Bronchial epithelial cell (primary cell): Measurements from ENCODE around the gene PIGQ. TPM values are rescaled to one million over a fixed set of nuclear protein-coding genes. Genes with fewer than 3 reads are reported as not detected.

ENCODE experiments used
- DNase-seq: peaks from one replicate; pipeline ENCODE4 v3.0.0-alpha.2; 2010; ENCODE audit warnings: low read depth
- FAIRE-seq: peaks from 2 replicates; lab custom pipeline; 2011; peaks lifted over from hg19 to GRCh38; lab: Jason Lieb, UNC
- H3K27me3 ChIP-seq: 2 replicates; pipeline ENCODE4 v1.5.1; 2011; ENCODE audit warnings: low read length; ENCODE audit not compliant: control insufficient read depth, insufficient read depth
- H3K36me3 ChIP-seq: 2 replicates; pipeline ENCODE4 v1.5.1; 2011; ENCODE audit warnings: low read length; ENCODE audit not compliant: control insufficient read depth, insufficient read depth
- H3K4me3 ChIP-seq: 2 replicates; pipeline ENCODE4 v1.5.1; 2011; ENCODE audit warnings: mild to moderate bottlenecking, low read depth, low read length, control low read depth
- total RNA-seq: library from RNA; depleted of rRNA; stranded (reverse); fragments of >200 nt; gene quantifications from 2 replicates; pipeline ENCODE4 v1.2.1, GENCODE V29; 2014
- TF ChIP-seq, protein P1 (sequence below): IDR thresholded peaks from 2 replicates; pipeline ENCODE4 v1.5.1; 2011; ENCODE audit warnings: mild to moderate bottlenecking, moderate library complexity, low read length, control low read depth, inconsistent platforms; ENCODE audit not compliant: insufficient read depth, severe bottlenecking

The PIGQ gene
- total RNA-seq, 1 donor from 2014 or later, result 17.9 TPM

- DNase-seq, result no peak
These were observed 8.6 kb downstream of the PIGQ start for GRCh38 chr16:578232-578869.

GRCh38 chr16:578870-579405, 9.2 kb downstream of the PIGQ start:
- Histone ChIP-seq H3K36me3 (peaks cover 6% of the 10 kb centered on the region), H3K27me3 (no peaks in the 10 kb centered on the region), H3K4me3 (peak overlapping the region; percentile 14)
- FAIRE-seq (no peak), DNase-seq (peak; percentile 35)
- TF ChIP-seq, protein P1, sequence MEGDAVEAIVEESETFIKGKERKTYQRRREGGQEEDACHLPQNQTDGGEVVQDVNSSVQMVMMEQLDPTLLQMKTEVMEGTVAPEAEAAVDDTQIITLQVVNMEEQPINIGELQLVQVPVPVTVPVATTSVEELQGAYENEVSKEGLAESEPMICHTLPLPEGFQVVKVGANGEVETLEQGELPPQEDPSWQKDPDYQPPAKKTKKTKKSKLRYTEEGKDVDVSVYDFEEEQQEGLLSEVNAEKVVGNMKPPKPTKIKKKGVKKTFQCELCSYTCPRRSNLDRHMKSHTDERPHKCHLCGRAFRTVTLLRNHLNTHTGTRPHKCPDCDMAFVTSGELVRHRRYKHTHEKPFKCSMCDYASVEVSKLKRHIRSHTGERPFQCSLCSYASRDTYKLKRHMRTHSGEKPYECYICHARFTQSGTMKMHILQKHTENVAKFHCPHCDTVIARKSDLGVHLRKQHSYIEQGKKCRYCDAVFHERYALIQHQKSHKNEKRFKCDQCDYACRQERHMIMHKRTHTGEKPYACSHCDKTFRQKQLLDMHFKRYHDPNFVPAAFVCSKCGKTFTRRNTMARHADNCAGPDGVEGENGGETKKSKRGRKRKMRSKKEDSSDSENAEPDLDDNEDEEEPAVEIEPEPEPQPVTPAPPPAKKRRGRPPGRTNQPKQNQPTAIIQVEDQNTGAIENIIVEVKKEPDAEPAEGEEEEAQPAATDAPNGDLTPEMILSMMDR, result peak; percentile 93

More at GRCh38 chr16:578232-578869, 8.6 kb downstream of the PIGQ start:
- no peak overlapping the region for H3K4me3 ChIP-seq
- no peaks in the 10 kb centered on the region for H3K27me3 ChIP-seq
- H3K36me3 ChIP-seq, result peaks cover 6% of the 10 kb centered on the region
- FAIRE-seq, result no peak
- TF ChIP-seq, protein P1, result no peak

GRCh38 chr16:580141-580945, 10.6 kb downstream of the PIGQ start:
- peaks cover 4% of the 10 kb centered on the region for H3K36me3 ChIP-seq
- H3K4me3 ChIP-seq, result no peak overlapping the region
- DNase-seq (no peak), FAIRE-seq (no peak)
- TF ChIP-seq, protein P1, result no peak
- H3K27me3 ChIP-seq, result no peaks in the 10 kb centered on the region

DNA sequence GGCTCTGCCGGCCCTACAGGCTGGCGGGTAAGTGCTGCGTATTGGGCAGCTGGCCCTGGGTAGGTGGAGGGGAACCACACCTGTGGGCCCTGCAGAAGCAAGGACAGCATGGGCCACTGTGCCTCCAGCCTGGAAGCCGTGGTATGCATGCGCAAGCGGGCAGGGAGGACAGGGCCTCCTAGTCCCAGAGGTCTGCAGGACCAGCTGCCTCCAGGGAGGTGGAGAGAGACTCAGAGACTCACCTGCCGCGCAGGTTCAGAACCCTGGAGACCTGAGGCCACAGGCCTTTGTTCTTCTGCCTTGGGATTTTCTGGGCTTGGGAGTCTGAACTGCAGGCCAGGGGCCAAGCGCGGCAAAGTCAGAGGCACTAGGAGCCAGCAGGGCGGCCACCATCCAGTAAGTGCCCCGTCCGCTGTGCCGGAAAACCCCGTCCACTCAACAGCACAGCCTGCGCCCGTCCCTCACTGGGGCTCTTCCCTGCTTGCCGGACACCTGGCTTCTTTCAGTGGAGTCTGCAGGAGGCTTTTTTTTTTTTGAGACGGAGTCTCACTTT, 11.3 kb downstream of the PIGQ start:
- FAIRE-seq, result no peak

DNA sequence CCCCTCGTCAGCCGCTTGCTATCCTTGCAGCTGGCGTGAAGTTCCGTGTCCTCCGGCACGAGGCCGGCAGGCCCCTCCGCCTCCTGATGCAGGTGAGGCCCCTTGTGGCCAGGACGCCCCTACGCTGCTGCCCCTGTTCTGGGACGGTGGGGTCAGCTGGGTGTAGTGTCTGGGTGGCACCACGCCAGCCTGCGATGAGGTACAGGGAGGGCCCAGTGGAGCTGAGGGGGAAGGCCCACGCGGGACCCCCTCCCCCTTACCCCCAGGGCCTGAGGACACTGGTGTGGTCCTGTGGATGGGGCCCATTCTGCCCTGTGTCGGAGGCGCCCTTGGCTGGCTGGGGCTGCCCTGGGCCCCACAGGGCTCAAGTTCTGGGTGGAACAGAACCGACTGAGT, 12.4 kb downstream of the PIGQ start:
- TF ChIP-seq, protein P1, result no peak
- H3K27me3 ChIP-seq, result no peaks in the 10 kb centered on the region
- FAIRE-seq (no peak), DNase-seq (no peak)
- H3K4me3 ChIP-seq, result no peak overlapping the region
- H3K36me3 ChIP-seq, result peaks cover 4% of the 10 kb centered on the region

More for the DNA sequence above, 11.3 kb downstream of the PIGQ start:
- TF ChIP-seq, protein P1, result no peak
- peaks cover 4% of the 10 kb centered on the region for H3K36me3 ChIP-seq
- no peaks in the 10 kb centered on the region for H3K27me3 ChIP-seq
- no peak for DNase-seq
- H3K4me3 ChIP-seq, result no peak overlapping the region
